Fibroblast of skin of right biceps (primary cell): ENCODE measurements around the gene SEC24A.
"Not testable (repeated sequence)": the region's sequence is repeated elsewhere in the genome, so short reads cannot be mapped to it uniquely, and the experiment has no call there.

ENCODE experiments used
- DNase-seq: peaks from one replicate; pipeline ENCODE4 v3.0.0-alpha.2; 2013

SEC24A gene

GRCh38 chr5:134651531-134651930, 2.9 kb downstream of the SEC24A start:
- no peak for DNase-seq

- no peak for DNase-seq
Observed at GRCh38 chr5:134656690-134657089, 8.1 kb downstream of the SEC24A start.

- no peak for DNase-seq
Observed at GRCh38 chr5:134659456-134659855, 10.9 kb downstream of the SEC24A start.

GRCh38 chr5:134659922-134660321, 11.3 kb downstream of the SEC24A start:
- no peak for DNase-seq

GRCh38 chr5:134662971-134663370, 14.4 kb downstream of the SEC24A start:
- DNase-seq: no peak

- DNase-seq: no peak
Observed at GRCh38 chr5:134664448-134664847, 15.9 kb downstream of the SEC24A start.

GRCh38 chr5:134673546-134673945, 25.0 kb downstream of the SEC24A start:
- DNase-seq: not testable (repeated sequence)

- DNase-seq: not testable (repeated sequence)
Observed at GRCh38 chr5:134677357-134677756, 28.8 kb downstream of the SEC24A start.

GRCh38 chr5:134690144-134690543, 41.6 kb downstream of the SEC24A start:
- not testable (repeated sequence) for DNase-seq

GRCh38 chr5:134692722-134693121, 44.1 kb downstream of the SEC24A start:
- no peak for DNase-seq

GRCh38 chr5:134708301-134708700, 59.7 kb downstream of the SEC24A start:
- no peak for DNase-seq

GRCh38 chr5:134714120-134714519, 65.5 kb downstream of the SEC24A start:
- peak; percentile 2 for DNase-seq

- no peak for DNase-seq
Observed at GRCh38 chr5:134714541-134714940, 66.0 kb downstream of the SEC24A start.

GRCh38 chr5:134715466-134715865, 66.9 kb downstream of the SEC24A start:
- not testable (repeated sequence) for DNase-seq

- DNase-seq: no peak
Observed at GRCh38 chr5:134724872-134725271, 76.3 kb downstream of the SEC24A start.

GRCh38 chr5:134732819-134733218, 84.2 kb downstream of the SEC24A start:
- no peak for DNase-seq

GRCh38 chr5:134735243-134735642, 86.7 kb downstream of the SEC24A start:
- no peak for DNase-seq

- DNase-seq: no peak
Observed at GRCh38 chr5:134736173-134736812, 87.7 kb downstream of the SEC24A start.

- DNase-seq: peak; percentile 98
Observed at GRCh38 chr5:134738133-134738962, 89.8 kb downstream of the SEC24A start, which contains the start of gene CAMLG. CAMLG (plus strand) TSS chr5:134738548; CDS start chr5:134738621, 73 bp downstream.

- peak; percentile 40 for DNase-seq
Observed at GRCh38 chr5:134738963-134739661, 90.5 kb downstream of the SEC24A start.

GRCh38 chr5:134741052-134741451, 92.5 kb downstream of the SEC24A start:
- DNase-seq: no peak

GRCh38 chr5:134742134-134742533, 93.5 kb downstream of the SEC24A start:
- no peak for DNase-seq

- no peak for DNase-seq
Observed at GRCh38 chr5:134749415-134749814, 100.8 kb downstream of the SEC24A start.

GRCh38 chr5:134758176-134758503, 109.6 kb downstream of the SEC24A start:
- DNase-seq: no peak
